Esophagus squamous epithelium (tissue), 5 donors: ENCODE data around the gene RTTN. TPM values are rescaled to one million over a fixed set of nuclear protein-coding genes. Genes with fewer than 3 reads are reported as not detected.

Experiments
- DNase-seq: peaks from one replicate; lab custom pipeline; 2025; lab: John Stamatoyannopoulos, UW
- H3K27ac ChIP-seq, 4 donors: fragments of 200-600 bp; sonication (generic); one replicate each; pipeline ENCODE4 v1.5.1; 2016 to 2019; ENCODE audit warnings: mild to moderate bottlenecking in 1 of 4
- H3K27me3 ChIP-seq, 4 donors: fragments of 200-600 bp; sonication (generic); 1 replicate in 3 of 4; 2 replicates in 1 of 4; pipeline versions ENCODE4 v1.5.1 to v1.6.0; 2017 to 2021; ENCODE audit warnings: antibody characterized with exemption in 1 of 4
- H3K36me3 ChIP-seq, 3 donors: fragments of 200-600 bp; sonication (generic); one replicate each; pipeline ENCODE4 v1.5.1; 2016 to 2019
- H3K4me1 ChIP-seq, 3 donors: fragments of 200-600 bp; sonication (generic); one replicate each; pipeline ENCODE4 v1.5.1; 2017 to 2019
- H3K4me3 ChIP-seq, 4 donors: fragments of 200-600 bp; sonication (generic); 1 replicate in 3 of 4; 2 replicates in 1 of 4; pipeline ENCODE4 v1.5.1; 2016 to 2019; ENCODE audit warnings: mild to moderate bottlenecking in 2 of 4, moderate library complexity in 1 of 4
- H3K9me3 ChIP-seq, 3 donors: fragments of 200-600 bp; sonication (generic); one replicate each; pipeline ENCODE4 v1.5.1; 2016 to 2019
- CTCF ChIP-seq, 6 experiments: fragments of 450-650 bp in 4 of 6; fragments of 200-600 bp in 2 of 6; sonication (generic) in 2 of 6; IDR thresholded peaks; one replicate each; pipeline ENCODE4 v1.5.1; 2016 to 2019; ENCODE audit warnings: antibody characterized with exemption in 6 of 6, mild to moderate bottlenecking in 4 of 6, moderate library complexity in 4 of 6
- POLR2A ChIP-seq, 4 donors: fragments of 450-650 bp; IDR thresholded peaks; one replicate each; pipeline ENCODE4 v1.6.1; 2017; ENCODE audit warnings: antibody characterized with exemption in 4 of 4, mild to moderate bottlenecking in 4 of 4, moderate library complexity in 3 of 4
- WGBS, 2 donors: methylation state at CpG; one replicate each; pipeline ENCODE4 v1.1.5; 2018; 5-methylcytosine and 5-hydroxymethylcytosine counted together
- intact Hi-C: fragments of 100-400 bp; cut with DNase I; formaldehyde crosslinking; loops from one replicate; pipeline ENCODE4 v1.15.0; 2022
- total RNA-seq, 4 donors: library from RNA; depleted of rRNA; stranded (reverse); fragments of >200 nt; gene quantifications; one replicate each; pipeline ENCODE4 v1.1.0, GENCODE V29; 2016
- donor health status: DM: yes; HTN: yes; CAD: no.

The RTTN gene
- total RNA-seq, 4 donors from 2014 or later: 4.1 to 14.4 (median 9.2) TPM

DNA sequence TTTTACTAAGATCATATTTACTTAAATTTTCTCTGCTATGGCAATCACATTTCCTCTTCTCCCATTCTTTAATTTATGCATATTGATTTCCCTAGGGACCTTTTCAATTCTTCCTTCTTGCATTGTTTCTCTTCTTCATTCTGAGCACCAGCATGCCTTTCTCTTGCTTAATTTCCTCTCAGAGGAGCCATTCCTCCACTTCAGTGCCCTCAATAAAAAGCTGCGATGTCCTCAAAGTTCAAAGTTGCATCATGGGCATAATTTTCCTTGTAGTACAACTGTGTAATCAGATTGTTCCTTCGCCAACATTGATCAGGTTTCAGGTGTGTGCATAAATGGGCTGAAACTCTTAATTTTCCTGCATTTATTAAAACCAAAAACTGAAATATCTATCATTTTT, 236.0 kb downstream of the RTTN start:
- DNase-seq: no peak
- peaks cover 0 to 14% (median 0%) of the 10 kb centered on the region in 3 donors for H3K9me3 ChIP-seq
- H3K4me3 ChIP-seq: no peak overlapping the region
- H3K4me1 ChIP-seq: no peaks in the 10 kb centered on the region
- intact Hi-C loops: no loop called here
- TF ChIP-seq POLR2A (IDR thresholded peaks at IDR 0.05) (no peak), CTCF (IDR thresholded peaks at IDR 0.05) (no peak)
- no peak overlapping the region for H3K27ac ChIP-seq
- H3K27me3 ChIP-seq: no peaks in the 10 kb centered on the region
- no peaks in the 10 kb centered on the region for H3K36me3 ChIP-seq
- whole genome bisulfite sequencing, 2 donors: 86 to 90% methylated on average over 2 of the region's 2 CpGs

GRCh38 chr18:69968039-69968438, 237.4 kb downstream of the RTTN start:
- Histone ChIP-seq H3K9me3 (peaks cover 0 to 6% (median 0%) of the 10 kb centered on the region in 3 donors), H3K27me3 (no peaks in the 10 kb centered on the region), H3K27ac (no peak overlapping the region), H3K4me3 (no peak overlapping the region), H3K36me3 (no peaks in the 10 kb centered on the region), H3K4me1 (no peaks in the 10 kb centered on the region)
- intact Hi-C loops: no loop called here
- WGBS, 2 donors: 74 to 80% methylated on average over 2 to 8 of the region's 8 CpGs
- no peak for DNase-seq
- no peak for TF ChIP-seq CTCF (IDR thresholded peaks at IDR 0.05)
- no peak for TF ChIP-seq POLR2A (IDR thresholded peaks at IDR 0.05)

GRCh38 chr18:69963196-69963595, 242.3 kb downstream of the RTTN start:
- intact Hi-C loops: no loop called here
- DNase-seq: no peak
- Histone ChIP-seq H3K9me3 (no peaks in the 10 kb centered on the region), H3K27ac (no peak overlapping the region), H3K27me3 (no peaks in the 10 kb centered on the region), H3K36me3 (no peaks in the 10 kb centered on the region), H3K4me3 (no peak overlapping the region), H3K4me1 (no peaks in the 10 kb centered on the region)
- WGBS, 2 donors: 88 to 91% methylated on average over 4 of the region's 4 CpGs
- no peak for TF ChIP-seq POLR2A (IDR thresholded peaks at IDR 0.05)

DNA sequence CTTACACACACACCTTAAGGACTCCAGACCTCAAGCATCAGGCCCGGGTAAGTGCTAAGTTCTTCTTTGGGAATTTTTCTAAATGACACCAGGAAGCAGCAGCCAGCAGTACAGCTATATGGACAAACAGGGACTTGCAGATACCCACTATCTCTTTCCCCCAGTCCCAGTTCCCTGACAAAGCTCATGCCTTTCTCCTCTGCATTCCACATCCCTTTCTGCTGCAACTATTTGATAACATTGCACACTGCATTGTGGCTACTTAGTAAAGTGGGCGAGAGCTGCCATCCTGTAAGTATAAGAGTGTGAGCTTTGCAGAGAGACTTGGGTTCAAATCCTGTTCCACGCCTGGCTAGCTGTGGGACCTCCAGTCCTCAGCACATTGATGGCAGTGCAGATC, 243.8 kb downstream of the RTTN start:
- Histone ChIP-seq H3K4me1 (no peaks in the 10 kb centered on the region), H3K9me3 (no peaks in the 10 kb centered on the region), H3K4me3 (no peak overlapping the region), H3K36me3 (no peaks in the 10 kb centered on the region), H3K27ac (no peak overlapping the region), H3K27me3 (no peaks in the 10 kb centered on the region)
- TF ChIP-seq POLR2A (IDR thresholded peaks at IDR 0.05) (no peak), CTCF (IDR thresholded peaks at IDR 0.05) (no peak)
- no peak for DNase-seq
- intact Hi-C loops: no loop called here
- WGBS, 2 donors: 80 to 94% methylated on average over 3 of the region's 3 CpGs

DNA sequence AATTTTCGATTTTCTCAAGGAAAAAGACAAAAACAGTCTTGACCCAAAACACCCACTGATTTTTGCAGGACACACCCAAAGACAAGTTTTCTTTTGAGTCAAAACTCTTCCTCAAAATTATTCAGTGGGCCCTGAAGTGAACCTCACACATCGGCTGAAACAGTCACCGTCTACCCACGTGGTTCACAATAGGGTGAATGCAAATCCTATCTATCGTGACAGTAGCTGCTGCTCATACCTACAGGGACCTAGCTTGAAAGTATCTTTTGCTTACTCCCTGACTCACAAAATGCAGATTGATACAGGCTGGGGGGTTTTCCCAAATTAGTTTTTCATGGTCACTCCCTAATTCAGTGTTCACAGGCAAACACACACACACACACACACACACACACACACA, 247.1 kb downstream of the RTTN start:
- TF ChIP-seq CTCF (IDR thresholded peaks at IDR 0.05) (no peak), POLR2A (IDR thresholded peaks at IDR 0.05) (no peak)
- intact Hi-C loops: no loop called here
- H3K9me3 ChIP-seq: no peaks in the 10 kb centered on the region
- DNase-seq: no peak
- H3K36me3 ChIP-seq: no peaks in the 10 kb centered on the region
- H3K4me1 ChIP-seq: no peaks in the 10 kb centered on the region
- 71 to 72% methylated on average over 5 of the region's 5 CpGs for WGBS, 2 donors
- no peaks in the 10 kb centered on the region for H3K27me3 ChIP-seq
- no peak overlapping the region for H3K27ac ChIP-seq
- no peak overlapping the region for H3K4me3 ChIP-seq

- intact Hi-C loops: no loop called here
- TF ChIP-seq POLR2A (IDR thresholded peaks at IDR 0.05): no peak
- TF ChIP-seq CTCF (IDR thresholded peaks at IDR 0.05): no peak
- DNase-seq: no peak
Observed at GRCh38 chr18:69957747-69958146, 247.7 kb downstream of the RTTN start.

More at GRCh38 chr18:69957747-69958146, 247.7 kb downstream of the RTTN start:
- H3K4me3 ChIP-seq: no peak overlapping the region
- no peaks in the 10 kb centered on the region for H3K9me3 ChIP-seq
- H3K27me3 ChIP-seq: no peaks in the 10 kb centered on the region
- 85 to 87% methylated on average over 3 of the region's 3 CpGs for WGBS, 2 donors
- no peak overlapping the region for H3K27ac ChIP-seq
- no peaks in the 10 kb centered on the region for H3K36me3 ChIP-seq
- H3K4me1 ChIP-seq: no peaks in the 10 kb centered on the region
